Ectodermal cell (in vitro differentiated cells): ENCODE results near the gene DENND1B.

ENCODE experiments used
- H3K27ac ChIP-seq: 2 replicates; pipeline ENCODE4 v1.7.0; 2013; ENCODE audit warnings: mild to moderate bottlenecking, low read depth, low read length; ENCODE audit not compliant: insufficient read depth, poor library complexity, severe bottlenecking
- H3K27me3 ChIP-seq: 2 replicates; pipeline ENCODE4 v1.7.0; 2013; ENCODE audit warnings: mild to moderate bottlenecking, low read length; ENCODE audit not compliant: insufficient read depth, control insufficient read depth, poor library complexity, severe bottlenecking
- H3K36me3 ChIP-seq: one replicate; pipeline ENCODE4 v1.7.0; 2013; ENCODE audit warnings: low read length; ENCODE audit not compliant: control insufficient read depth, insufficient read depth
- H3K4me1 ChIP-seq: one replicate; pipeline ENCODE4 v1.7.0; 2013; ENCODE audit warnings: low read length; ENCODE audit not compliant: control insufficient read depth, insufficient read depth
- H3K4me3 ChIP-seq: 2 replicates; pipeline ENCODE4 v1.7.0; 2013; ENCODE audit warnings: low read depth, low read length, control low read depth; ENCODE audit not compliant: insufficient read depth
- H3K9me3 ChIP-seq: 2 replicates; pipeline ENCODE4 v1.7.0; 2013; ENCODE audit warnings: mild to moderate bottlenecking, low read length, moderate library complexity; ENCODE audit not compliant: control insufficient read depth
- whole genome bisulfite sequencing, 2 experiments: methylation state at CpG; one replicate each; pipeline ENCODE4 v1.1.7; 2013; ENCODE audit warnings: missing lambda C conversion rate in 2 of 2; 5-methylcytosine and 5-hydroxymethylcytosine counted together

DENND1B gene

GRCh38 chr1:197675583-197676208 is 99.6 kb downstream of the DENND1B start:
- H3K4me1 ChIP-seq = peaks cover 6% of the 10 kb centered on the region
- no peaks in the 10 kb centered on the region for H3K27me3 ChIP-seq
- no peaks in the 10 kb centered on the region for H3K36me3 ChIP-seq
- H3K4me3 ChIP-seq = no peak overlapping the region
- H3K27ac ChIP-seq = no peak overlapping the region
- H3K9me3 ChIP-seq = no peaks in the 10 kb centered on the region
- 44 to 46% methylated on average over 4 to 5 of the region's 5 CpGs for WGBS, 2 experiments

DNA sequence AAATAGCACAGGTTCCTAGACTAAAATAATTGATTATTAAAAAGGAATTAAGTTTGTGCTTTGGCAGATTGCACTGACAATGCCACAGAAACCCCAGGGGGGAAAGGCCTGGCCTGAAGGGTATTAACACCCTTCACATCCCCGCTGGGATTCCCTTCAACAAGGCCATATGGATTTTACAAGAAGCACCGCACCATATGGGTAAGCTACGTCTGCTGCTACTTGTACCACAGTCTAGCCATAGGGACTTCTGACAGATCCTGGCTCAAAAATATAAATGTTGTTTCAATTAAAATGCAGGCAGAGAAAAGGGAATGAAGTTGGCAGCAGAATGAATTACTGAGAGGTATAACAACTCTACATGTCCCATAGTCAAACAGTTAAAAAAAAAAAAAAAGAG is 101.0 kb downstream of the DENND1B start:
- H3K4me3 ChIP-seq = no peak overlapping the region
- 5% methylated on average over 3 of the region's 3 CpGs for WGBS, 2 experiments

GRCh38 chr1:197673292-197673691 is 102.0 kb downstream of the DENND1B start:
- H3K9me3 ChIP-seq = no peaks in the 10 kb centered on the region
- WGBS, 2 experiments = 93 to 100% methylated on average over 1 to 2 of the region's 2 CpGs
- no peak overlapping the region for H3K4me3 ChIP-seq
- no peaks in the 10 kb centered on the region for H3K27me3 ChIP-seq
- H3K4me1 ChIP-seq = peaks cover 6% of the 10 kb centered on the region
- H3K27ac ChIP-seq = no peak overlapping the region
- H3K36me3 ChIP-seq = no peaks in the 10 kb centered on the region

More for the DNA sequence above, 101.0 kb downstream of the DENND1B start:
- Histone ChIP-seq H3K36me3 (no peaks in the 10 kb centered on the region), H3K27ac (no peak overlapping the region), H3K9me3 (no peaks in the 10 kb centered on the region), H3K27me3 (no peaks in the 10 kb centered on the region), H3K4me1 (peaks cover 6% of the 10 kb centered on the region)

GRCh38 chr1:197672347-197672746 is 102.9 kb downstream of the DENND1B start:
- H3K4me3 ChIP-seq = no peak overlapping the region
- WGBS, 2 experiments = 95 to 100% methylated on average over 1 of the region's 1 CpG
- no peak overlapping the region for H3K27ac ChIP-seq
- no peaks in the 10 kb centered on the region for H3K9me3 ChIP-seq
- no peaks in the 10 kb centered on the region for H3K27me3 ChIP-seq
- H3K36me3 ChIP-seq = no peaks in the 10 kb centered on the region
- H3K4me1 ChIP-seq = peaks cover 6% of the 10 kb centered on the region

- Histone ChIP-seq H3K36me3 (no peaks in the 10 kb centered on the region), H3K4me1 (peaks cover 6% of the 10 kb centered on the region), H3K9me3 (no peaks in the 10 kb centered on the region), H3K27ac (no peak overlapping the region), H3K27me3 (no peaks in the 10 kb centered on the region), H3K4me3 (no peak overlapping the region)
- WGBS, 2 experiments = 79 to 91% methylated on average over 1 of the region's 1 CpG
Observed at GRCh38 chr1:197671920-197672319, 103.4 kb downstream of the DENND1B start.

DNA sequence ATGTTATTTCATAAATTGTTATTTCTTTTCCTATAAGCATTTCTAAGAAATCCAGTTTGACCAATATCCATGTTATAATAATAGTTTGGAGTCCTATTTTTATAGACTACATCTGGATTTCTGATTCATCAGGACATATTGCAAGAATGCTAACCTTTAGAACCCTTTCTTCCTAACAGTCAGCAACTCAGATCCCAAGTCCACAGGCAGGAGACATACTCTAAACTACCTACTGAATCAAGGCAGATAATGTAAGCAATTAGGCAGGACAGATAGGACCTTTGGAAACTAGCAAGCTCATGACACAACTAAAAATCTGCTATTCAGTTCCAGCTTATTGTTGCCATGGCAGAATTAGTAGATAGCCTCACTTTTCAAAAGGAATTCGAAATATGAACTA is 104.1 kb downstream of the DENND1B start:
- no peak overlapping the region for H3K27ac ChIP-seq
- no peaks in the 10 kb centered on the region for H3K27me3 ChIP-seq
- WGBS, 2 experiments = 89 to 95% methylated on average over 1 of the region's 1 CpG
- no peaks in the 10 kb centered on the region for H3K36me3 ChIP-seq
- H3K4me1 ChIP-seq = peaks cover 6% of the 10 kb centered on the region
- no peak overlapping the region for H3K4me3 ChIP-seq
- H3K9me3 ChIP-seq = no peaks in the 10 kb centered on the region

- H3K27me3 ChIP-seq = no peaks in the 10 kb centered on the region
- 90 to 95% methylated on average over 8 to 11 of the region's 11 CpGs for WGBS, 2 experiments
Observed at GRCh38 chr1:197666769-197667285, 108.5 kb downstream of the DENND1B start.

GRCh38 chr1:197664391-197664790 is 110.9 kb downstream of the DENND1B start:
- Histone ChIP-seq H3K4me3 (no peak overlapping the region), H3K36me3 (no peaks in the 10 kb centered on the region), H3K27me3 (no peaks in the 10 kb centered on the region), H3K27ac (no peak overlapping the region), H3K4me1 (no peaks in the 10 kb centered on the region), H3K9me3 (no peaks in the 10 kb centered on the region)
- WGBS, 2 experiments = 78 to 92% methylated on average over 1 of the region's 1 CpG

More at GRCh38 chr1:197666769-197667285, 108.5 kb downstream of the DENND1B start:
- no peaks in the 10 kb centered on the region for H3K9me3 ChIP-seq
- no peaks in the 10 kb centered on the region for H3K36me3 ChIP-seq
- no peaks in the 10 kb centered on the region for H3K4me1 ChIP-seq
- no peak overlapping the region for H3K27ac ChIP-seq
- no peak overlapping the region for H3K4me3 ChIP-seq

- Histone ChIP-seq H3K27ac (no peak overlapping the region), H3K4me3 (no peak overlapping the region), H3K4me1 (no peaks in the 10 kb centered on the region), H3K36me3 (no peaks in the 10 kb centered on the region), H3K9me3 (no peaks in the 10 kb centered on the region), H3K27me3 (no peaks in the 10 kb centered on the region)
- 88 to 89% methylated on average over 4 of the region's 4 CpGs for WGBS, 2 experiments
Observed at GRCh38 chr1:197663162-197663953, 111.9 kb downstream of the DENND1B start.

DNA sequence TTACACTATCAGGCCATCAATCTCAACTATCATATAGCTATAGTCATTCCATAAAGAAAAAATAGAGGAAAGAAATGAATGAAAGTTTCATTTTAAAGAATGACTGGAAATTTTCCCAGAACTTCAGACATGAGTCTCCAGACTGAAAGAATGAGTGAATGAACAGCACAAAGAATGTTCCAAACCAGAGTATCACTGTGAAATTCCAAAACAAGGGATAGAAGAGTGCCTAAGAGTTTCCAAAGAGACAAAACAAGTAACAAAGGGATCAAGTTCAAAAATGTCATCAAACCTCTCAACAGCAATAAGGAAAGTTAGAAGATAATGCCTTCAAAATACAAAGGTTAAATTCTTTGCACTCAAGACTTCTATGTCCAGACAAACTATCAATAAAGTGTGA is 114.9 kb downstream of the DENND1B start:
- Histone ChIP-seq H3K9me3 (no peaks in the 10 kb centered on the region), H3K4me3 (no peak overlapping the region), H3K4me1 (no peaks in the 10 kb centered on the region), H3K27ac (no peak overlapping the region), H3K27me3 (no peaks in the 10 kb centered on the region), H3K36me3 (no peaks in the 10 kb centered on the region)
